AG09319 (cell line): Measurements from ENCODE around the gene ZSCAN10.

Experiments
- DNase-seq: peaks from one replicate; pipeline ENCODE4 v3.0.0-alpha.2; 2010; ENCODE audit warnings: low read depth; ENCODE audit errors: extremely low read depth
- CTCF ChIP-seq: IDR thresholded peaks from 2 replicates; pipeline ENCODE4 v1.5.1; 2011; ENCODE audit warnings: low read depth, mild to moderate bottlenecking, inconsistent platforms, low read length, moderate library complexity

Gene ZSCAN10

GRCh38 chr16:3101018-3101840, 2.1 kb upstream of the ZSCAN10 start:
- TF ChIP-seq CTCF: peak; percentile 52
- DNase-seq: no peak

GRCh38 chr16:3099732-3100499, 822 bp upstream of the ZSCAN10 start:
- no peak for TF ChIP-seq CTCF
- DNase-seq: peak; percentile 45

GRCh38 chr16:3099395-3099731, 269 bp upstream of the ZSCAN10 start:
- no peak for DNase-seq
- no peak for TF ChIP-seq CTCF

- no peak for DNase-seq
- no peak for TF ChIP-seq CTCF
These were observed 1.8 kb downstream of the ZSCAN10 start for GRCh38 chr16:3097266-3097665.

GRCh38 chr16:3096362-3096761, 2.7 kb downstream of the ZSCAN10 start:
- DNase-seq: no peak
- TF ChIP-seq CTCF: no peak

- TF ChIP-seq CTCF: peak; percentile 21
- DNase-seq: no peak
These were observed 3.2 kb downstream of the ZSCAN10 start for GRCh38 chr16:3095869-3096268.
